ENCODE measurements around the gene ANKRD17.
"Not testable (repeated sequence)": the region's sequence is repeated elsewhere in the genome, so short reads cannot be mapped to it uniquely, and the experiment has no call there.

ANKRD17 gene

DNA sequence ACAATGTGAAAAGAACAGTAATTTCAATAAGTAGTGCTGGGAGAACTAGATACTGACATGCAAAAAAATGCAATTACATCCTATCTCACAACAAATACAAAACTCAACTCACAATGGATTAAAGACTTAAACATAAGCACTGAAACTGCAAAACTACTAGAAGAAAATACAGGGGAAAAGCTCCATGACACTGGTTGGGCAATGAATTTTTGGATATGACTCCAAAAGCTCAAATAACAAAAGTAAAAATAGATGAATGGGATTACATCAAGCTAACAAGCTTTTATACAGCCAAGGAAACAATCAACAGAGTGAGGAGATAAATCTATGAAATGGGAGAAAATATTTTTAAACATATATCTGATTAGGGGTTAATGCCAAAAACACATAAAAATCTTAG is 53.1 kb downstream of the ANKRD17 start:
- DNase-seq (ENCODE audit: low read depth in 2 of 2): no peak

DNA sequence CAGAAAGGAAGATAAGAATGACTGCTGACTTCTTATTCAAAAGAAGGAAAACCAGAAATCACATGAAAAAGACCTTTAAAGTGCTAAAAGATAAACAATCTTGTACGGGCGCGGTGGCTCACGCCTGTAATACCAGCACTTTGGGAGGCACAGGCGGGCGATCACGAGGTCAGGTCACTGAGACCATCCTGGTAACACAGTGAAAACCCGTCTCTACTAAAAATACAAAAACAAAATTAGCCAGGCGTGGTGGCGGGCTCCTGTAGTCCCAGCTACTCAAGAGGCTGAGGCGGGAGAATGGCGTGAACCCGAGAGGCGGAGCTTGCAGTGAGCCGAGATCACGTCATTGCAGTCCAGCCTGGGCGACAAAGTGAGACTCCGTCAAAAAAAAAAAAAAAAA is 54.6 kb downstream of the ANKRD17 start:
- DNase-seq (ENCODE audit: low read depth in 2 of 2): not testable (repeated sequence)

DNA sequence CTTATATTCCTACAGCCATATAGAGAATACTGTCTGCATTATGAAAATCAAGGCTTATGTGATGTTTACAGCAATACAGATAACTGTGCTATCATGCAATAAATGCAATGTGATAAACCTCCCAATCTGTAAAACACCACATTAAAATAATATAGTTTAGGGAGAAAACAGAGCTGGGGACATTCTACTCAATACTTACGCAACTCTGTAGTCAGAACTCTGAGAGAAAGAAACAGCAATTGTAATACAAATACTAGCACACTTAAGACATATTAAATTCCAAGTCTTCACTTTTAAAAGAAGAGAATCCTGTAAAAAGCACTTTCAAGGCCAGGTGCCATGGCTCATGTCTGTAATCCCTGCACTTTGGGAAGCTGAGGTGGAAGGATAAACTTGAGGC is 61.4 kb downstream of the ANKRD17 start:
- no peak for DNase-seq (ENCODE audit: low read depth in 2 of 2)

DNA sequence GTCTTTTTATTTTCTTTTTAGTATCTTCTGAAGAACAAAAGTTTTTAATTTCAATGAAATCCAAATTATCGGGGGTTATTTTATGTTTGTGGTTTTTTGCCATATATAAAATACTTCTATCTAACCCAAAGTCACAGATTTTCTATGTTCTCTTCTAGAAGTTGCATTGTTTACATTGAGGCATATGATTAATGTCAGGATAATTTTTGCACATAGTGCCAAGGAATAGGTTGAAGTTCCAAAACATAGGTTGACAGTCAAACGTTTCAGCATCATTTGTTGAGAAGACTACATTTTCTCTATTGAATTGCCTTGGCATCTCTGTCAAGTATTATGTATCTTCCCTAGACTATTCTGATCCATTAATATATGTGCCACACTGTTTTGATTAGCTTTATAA is 64.5 kb downstream of the ANKRD17 start:
- DNase-seq (ENCODE audit: low read depth in 2 of 2): no peak

DNA sequence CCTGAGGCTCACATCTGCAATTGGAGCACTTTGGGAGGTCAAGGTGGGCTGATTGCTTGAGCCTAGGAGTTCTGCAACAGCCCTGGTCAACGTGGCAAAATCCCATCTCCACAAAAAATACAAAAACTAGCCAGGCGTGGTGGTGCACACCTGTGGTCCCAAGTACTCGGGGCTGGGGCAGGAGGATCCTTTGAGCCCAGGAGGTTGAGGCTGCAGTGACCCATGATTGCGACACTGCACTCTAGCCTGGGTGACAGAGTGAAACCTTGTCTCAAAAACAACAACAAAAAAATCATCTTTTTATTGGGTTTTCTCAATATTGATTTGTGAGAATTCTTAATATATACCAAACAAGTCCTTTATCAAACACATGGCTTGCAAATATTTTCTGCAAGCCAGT is 64.9 kb downstream of the ANKRD17 start:
- DNase-seq (ENCODE audit: low read depth in 2 of 2): no peak

DNA sequence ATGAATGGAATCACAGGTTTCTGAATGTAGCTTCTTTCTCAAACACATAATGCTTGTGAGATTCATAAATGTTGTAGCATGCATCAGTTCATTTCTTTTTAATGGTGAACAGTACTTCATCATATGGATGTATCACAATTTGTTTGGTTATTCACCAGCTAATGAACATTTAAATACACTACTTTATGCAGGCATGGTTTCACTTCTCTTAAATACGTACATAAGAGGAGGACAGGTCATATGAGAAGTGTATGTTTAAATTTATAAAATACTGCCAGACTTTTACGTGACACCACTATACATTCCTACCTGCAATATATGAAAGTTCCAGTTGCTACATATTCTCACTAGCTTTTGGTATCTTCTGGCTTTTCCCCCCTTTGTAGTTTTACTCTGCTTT is 65.4 kb downstream of the ANKRD17 start:
- DNase-seq (ENCODE audit: low read depth in 2 of 2): no peak

DNA sequence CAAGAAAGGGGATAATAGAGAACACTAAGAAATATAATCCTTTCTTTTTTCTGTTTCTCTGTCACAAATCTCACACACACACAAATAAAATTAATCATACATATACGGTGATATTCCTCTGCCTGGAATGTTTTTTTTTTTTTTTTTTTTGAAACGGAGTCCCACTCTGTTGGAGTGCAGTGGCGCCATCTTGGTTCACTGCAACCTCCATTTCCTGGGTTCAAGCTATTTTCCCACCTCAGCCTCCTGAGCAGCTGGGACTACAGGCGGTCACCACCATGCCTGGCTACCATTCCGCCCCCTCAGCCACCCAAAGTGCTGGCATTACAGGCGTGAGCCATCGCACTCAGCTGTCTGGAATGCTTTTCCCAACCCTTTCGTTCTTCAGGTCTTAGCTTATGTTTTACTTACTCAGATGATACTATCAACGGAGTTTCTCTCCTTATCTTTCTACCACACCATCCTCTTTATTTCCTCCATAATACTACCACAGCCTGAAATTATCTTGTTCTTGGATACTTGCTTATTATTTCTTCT is 69.3 kb downstream of the ANKRD17 start:
- DNase-seq (ENCODE audit: low read depth in 2 of 2): no peak

DNA sequence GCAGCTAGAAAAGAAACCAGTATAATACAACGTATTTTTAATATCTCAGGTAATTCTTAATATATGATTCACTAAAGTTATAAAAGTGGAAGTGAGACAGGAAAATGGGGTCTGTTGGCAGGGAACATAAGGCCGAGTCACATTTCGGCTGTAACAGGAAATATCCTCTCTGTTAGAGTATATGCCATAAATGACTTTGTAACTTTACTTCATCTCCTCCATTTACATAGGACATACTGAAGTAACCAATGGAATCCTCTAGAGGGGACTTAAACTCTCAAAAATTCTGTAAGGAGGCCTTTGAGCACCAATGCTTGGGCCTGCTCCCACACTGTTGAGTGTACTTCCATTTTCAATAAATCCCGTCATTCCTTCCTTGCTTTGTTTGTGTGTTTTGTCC is 71.3 kb downstream of the ANKRD17 start:
- DNase-seq (ENCODE audit: low read depth in 2 of 2): no peak

DNA sequence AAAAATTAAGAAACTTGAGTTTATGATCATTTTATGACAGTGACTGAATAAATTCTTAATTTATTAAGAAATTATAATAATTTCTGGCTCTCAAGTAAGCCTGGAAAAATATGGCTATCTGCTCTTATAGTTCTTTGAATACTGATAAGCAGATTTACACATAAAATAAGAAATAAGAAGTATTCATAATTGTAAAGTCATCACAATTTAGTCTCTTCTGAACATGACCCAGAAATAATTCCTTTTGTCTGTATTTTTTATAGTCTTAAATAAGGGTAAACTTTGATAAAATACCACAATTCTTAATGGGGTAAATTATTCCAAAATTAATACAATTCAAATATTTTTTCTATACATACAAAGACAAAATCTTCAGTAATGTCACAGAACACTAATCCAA is 72.7 kb downstream of the ANKRD17 start:
- DNase-seq (ENCODE audit: low read depth in 2 of 2): no peak

DNA sequence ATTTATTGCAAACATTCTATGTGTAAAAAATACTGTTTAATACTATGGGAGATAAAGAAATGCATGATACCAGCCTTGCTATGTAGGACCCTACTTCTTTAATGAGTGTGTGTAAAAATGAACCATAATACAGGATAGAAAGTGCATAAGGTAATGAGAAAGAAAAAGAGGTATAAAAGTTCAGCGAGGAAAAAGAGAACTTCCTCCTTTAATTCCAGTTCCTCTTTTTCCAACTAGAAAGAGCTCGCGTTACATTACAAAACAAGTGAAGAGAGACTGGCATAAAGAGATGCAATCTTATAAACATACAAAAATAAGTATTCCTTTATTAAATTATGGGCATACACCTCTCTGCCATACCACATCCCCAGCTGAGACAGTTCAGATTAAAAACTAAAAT is 77.4 kb downstream of the ANKRD17 start:
- DNase-seq (ENCODE audit: low read depth in 2 of 2): no peak

DNA sequence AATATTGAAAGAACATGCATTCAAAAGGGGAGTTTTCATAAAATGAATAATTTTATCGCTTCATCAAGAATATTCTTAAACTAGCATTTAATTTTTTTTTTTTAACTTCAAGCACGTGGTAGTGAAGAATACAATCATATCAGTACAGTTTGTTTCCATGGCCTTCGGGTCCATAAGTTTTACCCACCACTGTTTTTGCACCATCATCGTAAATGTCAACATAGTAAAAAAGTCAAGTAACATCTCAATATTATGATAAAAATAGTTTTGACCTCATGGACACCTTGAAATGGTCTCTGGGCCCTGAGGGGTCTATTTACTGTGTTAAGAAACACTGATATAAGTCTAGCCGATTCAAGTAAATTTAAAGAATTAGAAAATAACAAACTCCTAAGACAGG is 80.2 kb downstream of the ANKRD17 start:
- DNase-seq (ENCODE audit: low read depth in 2 of 2): no peak

DNA sequence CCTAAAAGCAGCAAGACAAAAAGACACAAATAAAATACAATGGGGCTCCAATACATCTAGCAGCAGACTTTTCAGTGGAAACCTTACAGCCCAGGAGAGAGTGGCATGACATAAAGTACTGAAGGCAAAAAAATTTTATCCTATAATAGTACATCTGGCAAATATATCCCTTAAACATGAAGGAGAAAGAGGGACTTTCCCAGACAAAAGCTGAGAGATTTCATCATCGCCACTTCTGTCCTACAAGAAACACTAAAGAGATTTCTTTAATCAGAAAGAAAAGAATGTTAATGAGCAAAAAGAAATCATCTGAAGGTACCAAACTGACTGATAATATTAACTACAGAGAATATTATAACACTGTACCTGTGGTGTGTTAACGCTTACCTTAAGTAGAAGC is 86.4 kb downstream of the ANKRD17 start:
- DNase-seq (ENCODE audit: low read depth in 2 of 2): no peak

DNA sequence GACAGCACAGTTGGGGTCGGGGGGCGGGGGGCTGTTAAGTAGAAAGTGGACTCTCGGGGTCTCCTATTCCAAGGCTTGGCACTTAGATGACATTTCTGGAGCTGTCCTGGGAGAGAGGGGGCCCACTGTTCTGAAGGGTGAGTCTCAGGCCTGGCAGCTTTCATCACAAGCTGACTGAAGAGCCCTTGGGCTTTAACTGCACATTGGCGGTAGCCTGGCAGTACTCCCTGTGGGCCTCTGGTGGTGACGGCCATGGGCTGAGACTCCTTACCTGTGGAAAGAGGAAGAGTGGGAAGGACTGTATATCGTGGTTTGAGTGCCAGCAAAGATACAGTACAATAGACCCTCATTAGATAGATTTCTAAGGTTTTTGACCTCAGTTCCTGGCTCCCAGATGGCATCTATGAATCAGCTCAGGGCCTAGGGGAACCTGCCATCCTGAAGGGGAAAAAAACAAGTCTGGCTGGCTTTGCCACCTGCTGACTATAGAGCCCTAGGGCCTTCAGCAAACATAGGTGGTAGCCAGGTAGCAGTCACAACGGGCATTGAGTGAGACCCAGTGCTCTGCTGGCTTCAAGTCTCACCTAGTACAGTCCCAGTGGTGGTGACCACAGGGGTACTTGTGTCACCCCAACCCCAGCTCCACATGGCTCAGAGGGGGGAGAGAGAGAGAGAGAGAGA is 87.9 kb downstream of the ANKRD17 start:
- DNase-seq (ENCODE audit: low read depth in 2 of 2): no peak

DNA sequence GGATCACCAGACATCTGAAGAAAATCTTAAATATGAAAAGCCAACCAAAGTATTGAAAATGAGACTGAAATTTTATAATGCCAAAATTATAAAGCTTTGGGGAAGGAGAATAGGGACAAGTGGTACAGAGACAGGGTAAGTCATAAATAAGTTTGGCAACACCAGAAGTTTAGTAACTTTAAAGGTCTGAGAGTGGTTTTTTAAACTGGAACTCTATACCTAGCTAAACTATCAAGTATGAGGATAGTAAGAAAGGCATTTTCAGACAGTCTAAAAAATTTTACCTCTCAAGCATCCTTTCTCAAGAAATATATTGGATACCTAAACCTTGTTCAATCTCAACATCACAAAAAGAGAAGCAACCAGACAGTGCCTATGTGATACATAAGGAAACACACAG is 92.4 kb downstream of the ANKRD17 start:
- no peak for DNase-seq (ENCODE audit: low read depth in 2 of 2)

DNA sequence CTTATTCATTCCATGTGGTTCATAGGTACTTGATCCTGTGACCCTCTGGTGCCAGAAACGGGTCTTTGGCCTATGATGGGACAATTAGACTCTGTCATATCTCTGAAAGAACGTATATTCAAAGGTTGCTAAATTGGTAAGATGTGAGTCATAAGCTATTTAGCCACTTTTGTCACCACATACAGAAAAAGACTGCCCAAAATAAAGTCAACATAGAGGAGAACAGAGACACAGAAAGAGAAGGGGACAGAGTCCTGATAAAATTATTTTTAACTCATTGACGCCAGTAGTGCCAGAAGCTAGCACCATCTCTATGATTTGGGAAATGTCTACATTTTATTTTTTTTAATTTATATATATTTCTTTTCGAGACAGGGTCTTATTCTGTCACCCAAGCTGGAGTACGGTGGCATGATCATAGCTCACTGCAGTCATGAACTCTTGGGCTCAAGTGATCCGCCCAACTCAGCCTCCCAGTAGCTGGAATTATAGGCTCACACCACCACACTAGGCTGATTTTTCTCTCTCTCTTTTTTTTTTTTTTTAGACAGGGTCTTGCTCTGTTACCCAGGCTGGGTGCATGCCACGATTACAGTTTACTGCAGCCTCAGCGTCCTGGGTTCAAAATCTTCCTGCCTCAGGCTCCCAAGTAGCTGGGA is 96.9 kb downstream of the ANKRD17 start:
- no peak for DNase-seq (ENCODE audit: low read depth in 2 of 2)

DNA sequence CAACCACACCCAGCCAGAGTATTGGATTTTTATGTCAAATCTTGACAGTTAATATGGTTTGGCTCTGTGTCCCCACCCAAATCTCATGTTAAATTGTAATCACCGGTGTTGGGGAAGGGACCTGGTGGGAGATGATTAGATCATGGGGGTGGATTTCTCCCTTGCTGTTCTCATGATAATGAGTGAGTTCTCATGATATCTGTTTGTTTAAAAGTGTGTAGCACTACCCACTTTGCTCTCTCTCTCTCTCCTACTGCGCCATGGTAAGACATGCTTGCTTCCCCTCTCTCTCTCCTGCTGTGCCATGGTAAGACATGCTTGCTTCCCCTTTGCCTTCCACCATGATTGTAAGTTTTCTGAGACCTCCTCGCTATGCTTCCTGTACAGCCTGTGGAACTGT is 102.2 kb downstream of the ANKRD17 start:
- DNase-seq (ENCODE audit: low read depth in 2 of 2): no peak

DNA sequence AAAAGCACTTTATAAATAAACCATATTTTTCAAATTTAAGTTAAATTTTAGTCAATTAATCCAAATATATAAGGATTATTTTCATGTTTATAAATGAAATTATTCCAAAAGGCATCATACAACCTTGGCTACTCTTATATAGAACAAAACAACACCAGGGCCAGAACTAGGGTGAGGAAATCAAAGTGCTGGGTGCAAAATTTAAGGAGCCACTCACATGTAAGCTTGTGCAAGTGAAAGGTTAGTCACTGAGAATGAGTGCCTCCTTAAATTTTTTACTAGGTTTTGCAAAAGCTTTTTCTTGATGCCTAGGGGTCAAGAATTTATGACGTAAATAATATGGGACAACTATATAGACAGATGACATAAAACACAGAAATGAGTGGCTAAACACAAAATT is 105.7 kb downstream of the ANKRD17 start:
- no peak for DNase-seq (ENCODE audit: low read depth in 2 of 2)

DNA sequence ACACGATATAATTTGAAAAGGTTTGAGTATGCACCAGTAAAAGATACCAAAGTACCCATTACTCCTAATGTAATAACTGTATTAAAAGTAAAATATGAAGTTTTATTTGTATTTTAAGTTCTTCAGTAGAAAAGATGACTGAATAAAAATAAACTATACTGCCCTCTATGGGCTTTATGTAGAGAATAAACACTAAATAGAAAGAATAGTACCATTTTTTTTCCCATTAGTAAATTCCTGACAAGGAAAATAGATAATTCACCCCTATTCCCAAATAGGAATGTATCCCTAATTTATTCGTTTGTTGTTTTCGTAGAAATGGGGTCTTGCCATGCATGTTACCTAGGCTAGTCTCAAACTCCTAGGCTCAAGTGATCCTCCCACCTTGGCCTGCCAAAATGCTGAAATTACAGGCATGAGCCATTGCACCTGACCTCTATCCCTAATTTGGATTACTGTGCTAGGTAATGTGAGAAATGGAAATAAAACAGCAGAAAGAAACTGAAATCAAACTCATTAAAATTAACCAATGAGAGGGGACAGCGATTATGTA is 115.5 kb downstream of the ANKRD17 start:
- no peak for DNase-seq (ENCODE audit: low read depth in 2 of 2)

DNA sequence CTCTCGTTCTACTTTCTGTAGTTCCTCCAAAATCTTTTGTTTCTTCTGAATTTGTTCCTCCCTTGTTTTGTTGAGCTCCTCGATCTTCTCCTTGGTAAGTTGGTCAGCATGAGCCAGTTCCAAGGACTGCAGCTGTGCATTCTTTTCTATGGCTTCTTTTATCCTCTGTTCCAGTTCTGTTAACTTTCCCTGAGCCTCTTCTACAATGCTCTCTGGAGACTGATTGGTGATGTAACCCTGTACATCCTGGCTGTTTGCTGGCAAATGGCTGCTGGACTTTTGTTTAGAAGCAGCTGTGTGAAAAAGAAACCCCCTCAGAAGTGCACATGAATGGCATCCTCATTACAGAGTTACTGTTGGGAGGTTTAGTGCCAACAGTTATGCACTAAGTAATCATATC is 118.6 kb downstream of the ANKRD17 start:
- no peak for DNase-seq (ENCODE audit: low read depth in 2 of 2)

DNA sequence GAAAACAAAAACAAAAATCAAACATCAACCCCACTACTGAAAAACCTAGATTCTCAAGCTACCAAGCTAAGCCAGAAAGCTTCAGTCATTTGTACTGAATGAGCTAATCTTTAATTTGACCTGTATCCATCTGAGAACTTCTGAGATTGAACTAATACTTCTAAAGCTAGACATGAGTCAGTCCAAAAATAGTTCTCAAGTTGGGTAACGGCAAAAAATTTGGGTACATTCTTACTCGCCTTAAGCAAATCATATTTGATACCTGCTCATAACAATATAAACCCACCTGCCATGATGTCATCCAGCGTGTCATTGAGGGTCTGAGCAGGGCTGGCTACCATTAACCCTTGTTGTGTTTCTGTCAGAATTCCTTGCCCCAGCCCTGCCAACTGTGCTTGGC is 119.4 kb downstream of the ANKRD17 start:
- DNase-seq (ENCODE audit: low read depth in 2 of 2): no peak

DNA sequence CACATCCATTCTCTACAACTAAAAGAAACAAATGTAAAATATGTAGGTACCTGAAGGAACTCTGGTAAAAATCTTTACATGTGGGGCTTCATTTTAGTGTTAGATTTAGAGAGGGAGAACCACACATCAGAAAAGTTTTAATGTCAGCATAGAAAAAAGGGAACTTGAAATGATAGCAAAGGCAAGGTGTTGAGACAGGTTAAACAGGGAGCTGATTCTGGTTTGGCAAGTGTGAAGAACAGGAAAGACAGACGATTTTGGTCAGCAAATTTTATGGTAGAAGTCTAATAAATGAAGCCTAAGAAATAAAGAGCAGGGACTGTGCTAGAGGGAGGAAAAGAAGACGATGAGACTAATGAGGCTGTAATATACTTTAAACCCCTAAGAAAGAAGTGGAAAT is 121.5 kb downstream of the ANKRD17 start:
- no peak for DNase-seq (ENCODE audit: low read depth in 2 of 2)

DNA sequence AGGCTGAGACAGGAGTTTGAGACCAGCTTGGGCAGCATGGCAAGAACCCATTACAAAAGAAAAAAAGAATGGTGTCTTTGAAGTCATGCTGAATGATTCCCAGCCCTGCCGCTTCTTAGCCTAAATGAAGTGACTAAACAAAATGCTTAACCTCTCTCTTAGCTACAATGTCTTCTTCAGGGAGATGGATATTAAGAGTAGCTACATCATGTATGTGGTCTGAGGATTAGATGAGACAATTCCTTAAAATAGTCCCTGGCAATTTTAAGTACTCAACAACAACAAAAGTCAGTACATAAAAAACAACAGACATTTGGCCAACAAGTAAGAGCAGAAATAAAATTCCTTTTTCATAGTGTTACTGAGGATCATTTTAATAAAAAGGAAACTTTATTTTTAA is 124.8 kb downstream of the ANKRD17 start:
- no peak for DNase-seq (ENCODE audit: low read depth in 2 of 2)

DNA sequence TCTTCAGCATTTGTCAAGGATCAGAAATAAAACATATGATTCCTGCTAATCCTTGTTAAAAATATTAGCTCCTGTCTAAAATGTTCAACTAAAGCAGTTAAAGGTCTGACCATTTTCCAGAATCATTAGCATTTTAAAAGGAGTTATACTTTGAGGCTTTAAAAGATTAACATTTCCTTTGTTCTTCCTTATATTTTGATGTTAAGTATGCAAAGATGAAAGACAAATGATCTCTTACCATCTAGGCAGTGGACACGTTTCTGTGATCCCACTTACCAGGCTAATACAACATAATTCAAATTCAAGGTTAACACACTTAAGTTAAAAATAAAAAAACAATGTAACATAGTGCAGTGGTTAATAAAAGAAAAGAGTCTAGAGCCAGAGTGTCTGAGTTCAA is 127.3 kb downstream of the ANKRD17 start:
- DNase-seq (ENCODE audit: low read depth in 2 of 2): no peak
